GM19372 (cell line): ENCODE data around the gene IL21R.
"Not testable (repeated sequence)": the region's sequence is repeated elsewhere in the genome, so short reads cannot be mapped to it uniquely, and the experiment has no call there.

Experiments used
- ATAC-seq: cut with Tn5 transposase; IDR thresholded peaks from one replicate; pipeline ENCODE4 v1.9.1; 2021; ENCODE audit warnings: mild to moderate bottlenecking, low read depth, moderate library complexity; ENCODE audit not compliant: unreplicated experiment

Gene IL21R

DNA sequence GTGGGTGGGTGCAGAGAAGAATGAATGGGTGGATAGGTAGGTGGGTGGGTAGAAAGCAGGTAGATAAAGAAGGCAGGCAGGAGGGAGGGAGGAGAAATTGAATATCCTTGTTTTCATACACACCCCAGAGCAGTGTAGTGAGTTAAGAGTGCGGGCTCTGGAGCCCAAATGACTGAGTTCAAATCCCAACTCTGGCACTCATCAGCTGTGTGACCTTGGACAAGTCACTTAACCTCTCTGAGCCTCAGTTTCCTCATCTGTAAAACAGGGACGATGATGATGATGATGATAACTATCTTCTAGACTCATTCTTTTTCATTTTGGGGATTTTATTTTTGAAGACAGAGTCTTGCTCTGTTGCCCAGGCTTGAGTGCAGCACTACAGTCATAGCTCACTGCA, 2.0 kb upstream of the IL21R start:
- ATAC-seq, result no peak

DNA sequence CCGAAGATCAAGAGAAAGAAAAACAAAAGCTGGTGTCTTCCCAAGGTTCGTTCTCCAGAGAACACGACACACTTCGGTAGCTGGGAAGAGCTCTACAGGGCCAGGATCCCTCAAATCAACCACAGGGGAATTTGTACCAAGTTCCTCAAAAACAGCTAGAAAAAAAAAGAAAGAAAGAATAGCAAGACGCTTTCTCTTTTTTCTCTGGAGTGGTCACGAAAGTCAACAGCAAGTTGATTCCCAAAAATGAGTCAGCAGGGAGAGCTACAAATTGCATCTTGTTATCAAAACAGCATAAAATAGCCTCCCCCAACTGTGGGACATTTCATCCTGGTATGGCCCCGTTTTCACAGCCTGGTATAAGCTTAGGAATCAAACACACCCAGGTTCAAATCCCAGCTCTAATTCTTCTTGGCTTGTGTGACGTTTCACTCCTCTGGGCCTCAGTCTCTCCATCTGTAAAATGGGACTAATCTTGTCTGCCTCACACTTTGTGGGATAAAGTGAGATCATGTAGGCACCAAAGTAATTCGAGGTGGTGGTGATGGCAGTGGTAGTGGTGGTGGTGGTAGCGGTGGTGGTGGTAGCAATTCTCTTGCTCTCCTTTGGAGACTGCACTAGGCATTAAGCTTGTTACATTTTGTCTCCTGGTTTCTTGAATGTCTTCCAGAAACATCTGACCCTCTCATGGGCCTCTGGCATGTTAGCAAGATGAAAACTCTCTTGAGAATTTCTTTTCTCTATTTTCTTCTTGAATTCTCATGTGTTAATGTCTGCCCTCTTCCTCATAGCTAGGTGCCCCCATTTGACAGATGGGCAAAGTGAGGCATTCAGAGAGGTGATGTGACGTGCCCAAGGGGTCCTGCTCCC, 988 bp upstream of the IL21R start:
- ATAC-seq, result no peak

DNA sequence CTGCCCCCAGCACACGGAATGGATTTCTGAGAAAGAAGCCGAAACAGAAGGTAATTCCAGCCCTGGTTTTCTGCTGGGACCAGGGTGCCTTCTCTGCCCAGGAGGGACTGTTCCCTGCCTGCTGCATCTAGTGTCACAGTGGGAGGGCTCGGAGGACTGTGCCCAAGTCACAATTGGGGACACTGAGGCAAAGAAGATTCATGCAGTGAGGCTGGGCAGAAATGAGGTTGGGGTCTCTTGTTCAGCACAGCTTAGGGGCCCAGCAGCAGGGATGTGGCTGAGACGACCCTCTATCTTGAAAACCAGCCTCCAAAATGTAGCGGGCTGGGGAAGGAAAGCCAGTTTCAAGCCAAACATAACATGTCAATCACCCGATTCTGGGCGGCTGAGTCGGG, 592 bp downstream of the IL21R start:
- no peak for ATAC-seq

DNA sequence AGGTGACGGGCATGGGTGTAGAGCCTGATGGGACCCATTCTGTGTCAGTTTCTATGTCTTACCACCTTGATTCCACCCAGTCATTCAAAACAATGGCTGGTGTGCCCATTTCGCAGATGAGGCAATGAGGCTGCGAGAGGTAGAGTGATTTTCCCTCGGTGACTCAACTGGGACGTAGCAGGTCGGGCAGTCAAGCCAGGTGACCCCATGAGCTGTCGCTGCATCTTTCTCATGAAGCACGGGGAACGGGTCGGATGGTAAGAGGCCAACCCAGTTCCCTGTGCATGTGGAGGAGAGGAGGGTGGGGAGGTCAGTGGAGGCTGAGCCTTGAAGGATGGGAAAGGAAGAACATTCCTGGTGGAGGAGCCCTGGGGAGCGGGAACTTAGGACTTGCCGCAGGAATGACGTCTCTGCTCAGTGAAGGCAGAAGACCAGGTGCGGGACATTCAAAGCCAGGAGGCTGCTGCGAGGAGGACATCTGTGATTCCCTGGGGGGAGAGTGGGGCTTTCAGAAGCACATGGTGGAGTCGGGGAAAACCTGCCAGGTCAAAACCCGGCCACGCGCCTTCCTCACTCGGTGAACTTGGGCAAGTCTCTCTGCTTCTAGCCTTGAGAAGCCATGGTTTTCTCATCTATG, 1.1 kb downstream of the IL21R start:
- no peak for ATAC-seq

DNA sequence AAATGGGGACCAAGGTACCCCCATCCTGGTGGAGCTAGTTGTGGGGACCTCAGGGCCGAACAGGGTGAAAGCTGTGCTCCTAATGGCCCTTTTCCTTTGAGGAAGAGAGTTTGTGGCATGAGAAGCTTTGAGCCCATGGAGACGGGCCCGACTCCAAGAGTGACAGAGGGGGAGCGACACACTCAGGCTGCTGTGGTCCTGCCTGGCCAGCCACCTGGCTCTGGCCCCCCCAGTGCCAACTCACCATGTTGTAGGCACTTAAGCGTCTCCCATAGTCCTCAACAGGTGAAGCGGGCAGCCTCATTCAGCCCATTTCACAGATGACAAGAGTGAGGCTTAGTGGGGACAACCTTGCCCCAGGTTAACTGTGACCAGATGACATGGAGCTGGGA, 1.6 kb downstream of the IL21R start:
- no peak for ATAC-seq

DNA sequence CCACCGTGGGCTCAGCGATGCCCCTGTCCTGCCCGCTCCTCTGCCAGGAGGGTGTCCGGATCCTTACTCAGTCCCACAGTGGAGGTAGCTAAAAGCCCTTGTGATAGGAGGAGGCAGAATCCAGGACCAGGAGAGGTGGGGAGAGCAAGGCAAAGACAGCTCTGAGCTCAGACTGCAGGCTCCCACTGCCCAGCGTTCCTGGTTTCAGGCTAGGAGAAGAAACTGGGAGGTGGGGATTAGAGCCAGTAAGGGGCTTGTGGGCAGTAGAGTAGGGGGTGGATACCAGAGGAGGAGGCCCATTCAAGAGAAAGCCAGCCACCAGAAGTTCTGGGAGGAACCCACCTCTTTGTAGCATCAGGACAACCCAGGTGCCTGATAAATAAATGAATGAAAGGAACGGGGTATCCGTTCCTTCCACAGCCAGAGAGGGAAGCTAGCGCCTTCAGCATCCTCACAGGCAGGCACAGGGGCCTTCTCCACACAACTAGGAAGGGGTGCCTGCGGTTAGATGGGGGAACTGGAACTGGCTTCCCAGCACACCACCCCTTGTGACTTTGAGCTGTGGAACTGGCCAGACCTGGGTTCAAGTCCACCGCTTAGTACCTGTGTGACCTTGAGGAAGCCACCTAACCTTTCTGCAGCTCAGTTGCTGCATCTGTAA, 2.3 kb downstream of the IL21R start:
- no peak for ATAC-seq

DNA sequence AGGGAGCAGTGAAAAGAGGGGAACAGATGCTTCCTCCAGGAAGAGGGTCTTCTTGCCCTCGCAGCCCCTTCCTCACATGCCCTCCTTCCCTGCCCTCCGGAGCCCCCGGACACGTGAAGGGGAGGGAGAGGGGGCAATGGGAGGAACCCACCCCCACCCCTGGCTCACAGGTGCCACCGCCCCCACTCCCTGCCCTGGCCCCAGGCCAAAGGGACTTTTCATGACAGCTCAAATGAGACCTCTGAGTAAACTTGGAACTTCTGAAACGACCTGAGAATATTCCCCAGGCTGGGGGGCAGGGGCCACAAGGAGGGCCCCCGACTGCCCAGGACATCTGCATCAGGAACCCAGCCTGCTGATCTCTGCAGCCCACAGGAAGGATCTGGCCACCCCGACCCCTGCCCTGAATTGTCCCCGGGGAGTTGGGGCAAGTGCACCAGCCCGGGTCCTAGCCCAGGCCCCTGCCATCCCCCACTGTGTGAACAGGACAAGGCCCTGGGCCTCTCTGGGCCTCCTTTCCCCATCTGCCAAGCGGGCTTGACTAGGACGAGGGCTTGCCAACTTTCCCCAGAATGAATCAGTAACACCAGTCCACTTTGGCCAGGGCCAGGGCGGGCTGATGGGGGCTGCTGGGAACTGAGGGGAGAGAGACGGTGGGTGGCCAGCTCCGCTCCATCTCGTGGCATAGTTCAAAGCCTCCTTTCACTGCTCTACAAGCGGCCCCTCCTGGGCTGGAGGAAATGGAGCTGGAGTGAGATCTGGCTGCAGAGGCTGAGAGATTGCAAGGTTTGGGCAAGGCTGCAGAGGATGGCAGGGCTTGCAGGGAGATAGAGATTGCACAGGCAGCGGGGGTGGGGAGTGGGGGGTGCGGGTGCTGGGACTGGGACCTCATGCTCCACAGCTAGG, 3.8 kb downstream of the IL21R start:
- ATAC-seq, result no peak

DNA sequence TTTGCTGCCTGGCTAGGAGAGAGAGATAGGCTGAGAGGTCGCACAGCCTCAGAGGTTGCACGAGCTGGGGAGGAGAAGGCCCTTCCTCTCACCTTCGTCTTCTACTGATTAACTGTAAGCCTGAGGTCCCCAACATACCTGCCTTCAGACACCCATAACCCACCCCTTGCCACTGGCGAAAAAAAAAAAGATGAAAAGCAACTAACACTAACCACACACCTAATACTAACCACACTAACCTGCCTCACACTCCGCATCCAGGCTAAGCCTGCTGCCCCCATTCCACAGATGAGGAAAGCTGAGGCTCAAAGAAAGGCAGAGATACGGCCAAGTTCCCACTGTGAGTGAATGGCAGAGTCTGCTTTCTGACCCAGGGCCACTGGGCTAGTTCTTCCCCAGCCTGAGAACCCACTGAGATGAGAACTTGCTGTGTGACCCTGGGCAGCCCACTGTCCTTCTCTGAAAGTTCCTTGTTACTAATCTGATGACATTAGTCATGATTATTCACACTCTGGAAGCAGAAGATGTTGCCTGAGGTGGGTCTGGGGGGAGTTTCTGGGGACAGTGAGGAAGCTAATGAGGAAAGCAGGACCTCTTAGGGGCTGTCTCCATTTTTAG, 4.6 kb downstream of the IL21R start:
- ATAC-seq, result no peak

DNA sequence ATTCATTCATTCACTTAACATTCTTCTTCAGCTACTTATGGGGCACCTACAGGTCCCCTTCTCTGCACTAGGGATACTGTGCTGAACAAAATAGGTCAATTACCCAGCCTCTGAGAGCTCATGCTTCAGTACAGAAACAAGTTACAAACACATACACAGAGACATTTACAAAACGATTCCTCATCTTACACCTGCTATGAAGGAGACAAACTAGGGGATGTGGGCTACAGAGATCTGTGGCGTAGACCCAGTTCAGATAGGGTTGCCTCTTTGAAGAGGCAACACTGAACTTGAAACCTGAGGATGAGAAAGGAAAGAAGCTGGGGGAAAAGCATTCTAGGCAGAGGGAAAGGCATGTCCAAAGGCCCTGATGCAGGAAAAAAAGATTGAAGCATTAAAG, 5.2 kb downstream of the IL21R start:
- ATAC-seq, result no peak

DNA sequence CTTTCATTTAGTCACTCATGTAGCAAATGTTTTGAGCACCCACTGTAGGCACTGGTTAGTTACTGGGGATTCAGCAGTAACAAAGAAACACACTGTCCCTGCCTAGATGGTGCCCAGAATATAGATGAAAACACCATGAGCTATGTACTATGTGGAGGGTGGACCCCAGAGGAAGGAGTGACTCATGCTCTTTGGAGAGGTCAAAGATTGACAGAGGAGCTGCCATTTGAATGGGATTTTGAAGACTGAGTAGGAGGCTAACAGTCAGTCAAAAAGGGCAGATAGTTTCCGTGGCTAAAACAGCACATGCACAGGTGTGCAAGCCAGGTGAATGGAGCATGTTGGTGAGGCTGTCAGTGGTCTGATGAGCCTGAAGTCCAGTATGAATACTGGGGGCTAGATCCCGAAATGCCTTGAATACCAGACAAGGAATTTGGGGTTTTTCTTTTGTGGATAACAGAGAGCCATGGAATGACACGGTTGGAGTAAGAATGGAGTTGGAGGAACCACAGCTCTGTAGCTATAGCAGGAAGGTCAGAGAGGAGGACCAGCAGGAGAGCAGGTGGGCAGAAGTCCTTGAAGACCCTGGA, 6.1 kb downstream of the IL21R start:
- peak; percentile 45 for ATAC-seq

DNA sequence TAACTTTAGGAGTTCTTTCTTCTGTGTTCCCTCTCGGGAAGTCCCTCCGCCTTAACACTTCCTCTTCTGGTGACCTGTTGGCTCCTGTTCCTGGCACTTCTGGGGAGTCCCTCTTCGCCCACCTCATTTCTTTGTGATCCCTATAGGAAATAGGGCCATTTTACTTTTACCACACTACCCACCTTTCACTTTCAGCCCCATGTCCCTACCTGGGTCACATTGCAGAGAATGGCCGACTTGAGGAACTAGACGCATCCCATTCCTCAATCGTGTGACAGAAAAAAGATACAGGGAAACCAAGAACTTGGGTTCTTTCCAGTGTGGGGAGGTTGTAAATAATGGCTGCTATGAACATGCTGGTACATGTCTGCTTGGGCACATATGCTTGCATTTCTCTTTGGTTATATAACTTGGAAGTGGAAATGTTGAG, 6.6 kb downstream of the IL21R start:
- ATAC-seq, result peak; percentile 7

DNA sequence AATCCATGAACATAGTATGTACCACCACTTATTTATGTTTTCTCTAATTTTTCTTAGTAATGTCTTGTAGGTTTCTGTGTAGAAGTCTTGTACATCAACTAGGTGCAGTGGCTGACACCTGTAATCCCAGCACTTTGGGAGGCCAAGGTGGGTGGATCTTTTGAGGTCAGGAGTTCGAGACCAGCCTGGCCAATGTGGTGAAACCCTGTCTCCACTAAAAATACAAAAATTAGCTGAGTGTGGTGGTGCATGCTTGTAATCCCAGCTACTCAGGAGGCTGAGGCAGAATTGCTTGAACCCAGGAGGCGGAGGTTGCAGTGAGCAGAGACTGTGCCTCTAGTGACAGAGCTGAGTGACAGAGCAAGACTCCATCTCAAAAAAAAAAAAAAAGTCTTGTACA, 8.0 kb downstream of the IL21R start:
- not testable (repeated sequence) for ATAC-seq

DNA sequence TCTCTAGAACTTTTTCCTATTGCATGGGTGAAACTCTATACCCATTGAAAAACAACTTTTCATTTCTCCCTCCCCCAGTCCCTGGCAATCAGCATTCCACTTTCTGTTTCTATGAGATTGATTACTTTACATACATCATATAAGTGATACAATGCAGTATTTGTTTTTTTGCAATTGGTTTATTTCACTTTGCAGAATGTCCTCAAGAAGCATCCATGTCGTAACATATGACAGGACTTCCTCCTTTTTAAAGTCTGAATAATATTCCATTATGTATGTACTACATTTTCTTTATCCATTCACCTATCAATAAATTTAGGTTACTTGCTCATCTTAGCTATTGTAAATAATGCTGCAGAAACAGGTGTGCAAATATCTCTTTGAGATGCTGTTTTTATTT, 8.8 kb downstream of the IL21R start:
- no peak for ATAC-seq

DNA sequence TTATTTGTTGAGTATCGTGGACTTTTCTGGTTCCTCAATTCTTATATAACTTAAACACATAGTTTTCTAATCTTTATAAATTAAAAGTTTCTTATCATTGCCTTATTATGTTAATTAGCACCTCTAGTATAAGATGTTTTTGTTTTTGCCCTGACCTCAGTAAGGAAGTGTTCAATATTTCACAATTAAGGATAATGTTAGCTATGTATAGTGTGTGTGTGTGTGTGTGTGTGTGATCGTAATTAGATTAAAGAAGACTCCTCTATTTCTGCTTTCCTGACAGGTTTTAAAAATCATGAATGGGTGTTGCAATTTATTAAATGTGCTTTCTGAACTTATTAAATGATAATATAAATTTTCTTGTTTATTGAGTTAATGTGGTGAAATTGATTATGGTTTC, 12.0 kb downstream of the IL21R start:
- no peak for ATAC-seq

DNA sequence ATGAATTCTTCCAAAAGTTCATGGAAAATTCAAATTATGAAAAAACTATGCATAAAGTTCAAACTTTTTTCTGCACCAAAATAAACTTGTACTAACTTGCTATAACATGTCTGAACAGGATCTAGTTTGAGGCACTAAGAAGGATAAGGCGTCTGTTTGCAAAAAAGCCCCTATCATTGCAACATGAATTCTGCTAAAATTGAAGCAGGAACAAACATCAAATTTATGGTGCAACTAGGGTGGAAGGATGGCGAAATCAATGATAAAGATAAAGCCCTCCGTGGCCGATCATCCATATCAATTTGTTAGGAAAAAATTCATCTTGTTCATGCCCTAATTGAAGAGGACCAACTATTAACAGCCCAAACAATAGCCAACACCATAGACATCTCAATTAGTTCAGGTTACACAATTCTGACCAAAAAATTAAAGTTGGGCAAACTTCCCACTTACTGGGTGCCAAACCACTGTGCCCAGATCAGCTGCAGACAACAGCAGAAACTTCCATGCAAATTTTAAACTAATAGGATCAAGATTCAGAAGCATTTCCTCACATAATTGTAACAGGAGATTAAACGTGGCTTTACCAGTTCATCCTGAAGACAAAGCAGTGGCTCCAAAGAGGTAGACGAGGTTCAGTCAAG, 12.9 kb downstream of the IL21R start:
- no peak for ATAC-seq

DNA sequence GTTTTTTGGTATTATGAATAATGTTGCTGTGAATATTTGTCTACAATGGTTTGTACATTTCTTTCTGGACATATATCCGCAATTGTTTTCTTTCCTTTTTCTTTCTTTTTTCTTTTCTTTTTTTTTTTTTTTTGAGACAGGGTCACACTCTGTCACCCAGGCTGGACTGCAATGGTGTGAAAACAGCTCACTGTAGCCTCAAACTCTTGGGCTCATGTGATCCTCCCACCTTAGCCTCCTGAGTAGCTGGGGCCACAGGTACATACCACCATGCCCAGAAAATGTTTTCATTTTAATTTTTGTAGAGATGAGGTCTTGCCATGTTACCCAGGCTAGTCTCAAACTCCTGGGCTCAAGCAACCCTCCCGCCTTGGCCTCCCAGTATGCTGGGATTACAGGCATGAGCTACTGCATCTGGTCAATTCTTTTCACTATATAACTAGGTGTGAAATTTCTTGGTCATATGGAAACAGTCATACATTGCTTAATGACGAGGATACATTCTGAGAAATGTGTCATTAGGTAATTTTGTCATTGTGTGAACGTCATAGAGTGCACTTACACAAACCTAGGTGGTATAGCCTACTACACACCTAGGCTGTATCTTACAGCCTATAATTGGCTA, 15.2 kb downstream of the IL21R start:
- ATAC-seq, result no peak

DNA sequence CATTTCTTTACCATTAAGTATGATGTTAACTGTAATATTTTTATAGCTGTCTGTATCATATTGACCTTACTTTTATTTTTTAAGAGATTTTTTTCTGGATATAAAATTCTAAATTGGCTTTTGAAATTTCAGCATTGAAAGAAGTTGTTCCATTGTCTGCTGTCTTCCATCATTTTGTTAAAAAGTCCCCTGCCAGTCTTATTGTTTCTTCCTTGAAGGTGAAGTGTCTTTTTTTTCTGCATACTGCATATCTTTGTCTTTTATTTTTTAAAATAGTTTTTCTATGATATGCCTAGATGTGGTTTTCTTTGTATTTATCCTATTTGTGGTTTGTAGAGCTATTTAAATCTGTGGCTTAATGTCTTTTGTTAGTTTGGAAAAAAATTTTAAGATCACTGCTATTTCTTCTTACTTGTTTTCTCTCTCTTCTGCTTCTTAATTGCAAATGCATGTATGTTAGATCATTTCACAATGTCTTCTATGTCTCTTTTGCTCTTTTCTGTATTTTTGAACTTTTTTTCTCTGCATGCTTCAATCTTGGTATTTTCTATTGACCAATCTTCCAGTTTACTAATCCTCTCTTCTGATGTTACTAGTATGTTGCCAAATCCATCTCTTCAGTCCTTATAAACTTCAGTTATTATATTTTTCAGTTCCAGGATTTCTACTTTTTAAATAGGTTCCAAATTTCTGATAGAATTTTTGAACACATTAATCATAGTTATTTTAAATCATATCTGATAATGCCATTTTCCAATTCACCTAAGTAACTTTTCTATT, 20.2 kb downstream of the IL21R start:
- no peak for ATAC-seq
